LNCaP clone FGC (cell line): Measurements from ENCODE around the gene IGFBP2.

Experiments
- DNase-seq: peaks from one replicate; pipeline ENCODE4 v3.0.0-alpha.2; 2011; ENCODE audit warnings: low read depth
- H3K4me3 ChIP-seq: 2 replicates; pipeline ENCODE4 v1.5.1; 2011; ENCODE audit warnings: mild to moderate bottlenecking, low read depth, low read length, control low read depth
- TF ChIP-seq, protein P1 (sequence below): IDR thresholded peaks from 2 replicates; pipeline ENCODE4 v1.5.1; 2012; ENCODE audit warnings: mild to moderate bottlenecking; ENCODE audit not compliant: control insufficient read depth, insufficient read depth; ENCODE audit errors: extremely low read depth

The IGFBP2 gene

DNA sequence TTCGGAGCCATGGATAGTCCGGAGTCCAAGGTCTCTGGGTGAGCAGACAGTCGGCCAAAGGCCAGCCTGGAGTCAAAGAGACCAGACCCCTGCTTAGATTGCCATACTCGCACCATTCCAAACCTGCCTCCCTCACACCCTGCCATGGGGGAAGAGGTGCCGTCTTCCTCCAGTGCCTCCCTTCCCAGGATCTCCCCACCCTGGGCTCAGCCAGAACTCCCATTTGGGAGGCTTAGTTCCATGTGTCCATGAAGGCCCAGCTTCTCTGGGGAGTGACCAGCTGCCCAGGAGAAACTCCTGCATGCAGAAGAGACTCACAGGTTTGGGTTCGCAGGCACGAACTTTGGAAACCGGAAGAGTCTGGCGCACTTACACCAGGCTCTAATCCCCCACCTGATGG is 40.4 kb downstream of the IGFBP2 start:
- H3K4me3 ChIP-seq = no peak overlapping the region
- DNase-seq = no peak
- TF ChIP-seq, protein P1, sequence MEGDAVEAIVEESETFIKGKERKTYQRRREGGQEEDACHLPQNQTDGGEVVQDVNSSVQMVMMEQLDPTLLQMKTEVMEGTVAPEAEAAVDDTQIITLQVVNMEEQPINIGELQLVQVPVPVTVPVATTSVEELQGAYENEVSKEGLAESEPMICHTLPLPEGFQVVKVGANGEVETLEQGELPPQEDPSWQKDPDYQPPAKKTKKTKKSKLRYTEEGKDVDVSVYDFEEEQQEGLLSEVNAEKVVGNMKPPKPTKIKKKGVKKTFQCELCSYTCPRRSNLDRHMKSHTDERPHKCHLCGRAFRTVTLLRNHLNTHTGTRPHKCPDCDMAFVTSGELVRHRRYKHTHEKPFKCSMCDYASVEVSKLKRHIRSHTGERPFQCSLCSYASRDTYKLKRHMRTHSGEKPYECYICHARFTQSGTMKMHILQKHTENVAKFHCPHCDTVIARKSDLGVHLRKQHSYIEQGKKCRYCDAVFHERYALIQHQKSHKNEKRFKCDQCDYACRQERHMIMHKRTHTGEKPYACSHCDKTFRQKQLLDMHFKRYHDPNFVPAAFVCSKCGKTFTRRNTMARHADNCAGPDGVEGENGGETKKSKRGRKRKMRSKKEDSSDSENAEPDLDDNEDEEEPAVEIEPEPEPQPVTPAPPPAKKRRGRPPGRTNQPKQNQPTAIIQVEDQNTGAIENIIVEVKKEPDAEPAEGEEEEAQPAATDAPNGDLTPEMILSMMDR = no peak

GRCh38 chr2:216674376-216674775 is 41.2 kb downstream of the IGFBP2 start:
- DNase-seq = no peak
- TF ChIP-seq, protein P1 = no peak
- H3K4me3 ChIP-seq = no peak overlapping the region

DNA sequence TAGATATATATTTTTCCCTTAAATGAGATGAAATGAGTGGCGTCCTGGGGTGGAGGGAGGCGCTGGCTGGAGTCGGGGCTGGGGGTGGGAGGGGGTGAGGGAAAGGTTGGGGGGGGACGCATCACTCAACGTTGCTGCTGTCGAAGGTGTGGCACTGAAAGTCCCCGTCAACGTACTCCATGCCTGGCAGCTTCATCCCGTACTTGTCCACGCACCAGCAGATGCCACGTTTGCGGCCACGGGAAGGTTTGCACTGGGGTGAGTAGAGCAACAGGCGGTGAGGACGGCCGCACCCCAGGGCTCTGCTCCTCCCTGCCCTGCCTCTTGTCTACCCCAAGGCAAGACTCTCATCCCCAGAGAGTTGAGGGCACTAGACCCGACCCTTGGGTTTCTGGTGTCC is 43.4 kb downstream of the IGFBP2 start:
- no peak for DNase-seq
- H3K4me3 ChIP-seq = no peak overlapping the region
- TF ChIP-seq, protein P1 = no peak

DNA sequence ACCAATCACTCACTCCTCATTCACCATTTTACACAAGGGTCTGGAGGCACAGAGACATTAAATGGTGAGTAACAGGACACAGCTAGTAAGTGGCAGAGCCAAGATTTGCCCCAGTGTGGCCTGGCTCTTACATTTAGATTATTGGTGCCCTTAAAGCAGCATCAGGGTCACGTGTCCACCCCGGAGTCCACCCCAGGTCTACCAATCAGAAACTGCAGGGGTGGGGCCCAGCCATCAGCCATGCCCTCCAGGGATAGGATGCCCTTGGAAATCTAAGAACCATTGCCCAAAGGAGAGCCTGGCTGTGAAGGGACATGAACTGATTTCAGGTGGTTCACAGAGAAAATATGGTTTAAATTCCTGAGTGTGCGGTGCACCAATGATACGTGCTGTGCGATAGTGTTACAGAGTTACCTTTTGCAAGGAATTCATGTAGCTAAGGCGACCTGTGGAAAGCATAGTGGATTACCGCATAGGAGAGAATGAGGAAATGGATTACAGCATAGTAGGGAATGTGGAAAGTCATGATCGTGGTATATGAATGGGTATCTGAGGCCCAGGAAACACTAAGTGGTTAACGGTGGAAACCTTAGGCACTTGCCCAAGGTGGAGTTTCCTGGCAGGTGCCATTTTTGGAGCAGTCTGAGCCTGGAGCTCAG is 44.3 kb downstream of the IGFBP2 start:
- H3K4me3 ChIP-seq = no peak overlapping the region
- no peak for DNase-seq
- TF ChIP-seq, protein P1 = no peak

DNA sequence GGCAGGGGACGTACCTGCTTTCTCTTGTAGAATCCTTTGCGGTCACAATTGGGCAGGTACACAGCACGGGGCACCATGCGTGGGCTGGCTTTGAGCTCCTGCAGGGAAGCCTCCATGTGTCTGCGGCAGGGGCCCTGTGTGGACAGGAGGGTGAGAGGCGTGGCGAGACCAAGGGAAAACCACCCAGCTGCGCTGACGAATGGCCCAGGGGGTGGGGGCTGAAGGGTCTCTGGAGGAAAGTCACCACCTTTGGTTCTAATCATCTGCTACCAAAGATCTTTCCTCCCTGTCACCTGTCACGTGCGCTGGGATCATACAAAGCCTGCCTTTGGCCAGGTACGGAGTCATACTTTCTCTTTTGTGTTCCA is 44.9 kb downstream of the IGFBP2 start:
- no peak for DNase-seq
- H3K4me3 ChIP-seq = no peak overlapping the region
- TF ChIP-seq, protein P1 = no peak

DNA sequence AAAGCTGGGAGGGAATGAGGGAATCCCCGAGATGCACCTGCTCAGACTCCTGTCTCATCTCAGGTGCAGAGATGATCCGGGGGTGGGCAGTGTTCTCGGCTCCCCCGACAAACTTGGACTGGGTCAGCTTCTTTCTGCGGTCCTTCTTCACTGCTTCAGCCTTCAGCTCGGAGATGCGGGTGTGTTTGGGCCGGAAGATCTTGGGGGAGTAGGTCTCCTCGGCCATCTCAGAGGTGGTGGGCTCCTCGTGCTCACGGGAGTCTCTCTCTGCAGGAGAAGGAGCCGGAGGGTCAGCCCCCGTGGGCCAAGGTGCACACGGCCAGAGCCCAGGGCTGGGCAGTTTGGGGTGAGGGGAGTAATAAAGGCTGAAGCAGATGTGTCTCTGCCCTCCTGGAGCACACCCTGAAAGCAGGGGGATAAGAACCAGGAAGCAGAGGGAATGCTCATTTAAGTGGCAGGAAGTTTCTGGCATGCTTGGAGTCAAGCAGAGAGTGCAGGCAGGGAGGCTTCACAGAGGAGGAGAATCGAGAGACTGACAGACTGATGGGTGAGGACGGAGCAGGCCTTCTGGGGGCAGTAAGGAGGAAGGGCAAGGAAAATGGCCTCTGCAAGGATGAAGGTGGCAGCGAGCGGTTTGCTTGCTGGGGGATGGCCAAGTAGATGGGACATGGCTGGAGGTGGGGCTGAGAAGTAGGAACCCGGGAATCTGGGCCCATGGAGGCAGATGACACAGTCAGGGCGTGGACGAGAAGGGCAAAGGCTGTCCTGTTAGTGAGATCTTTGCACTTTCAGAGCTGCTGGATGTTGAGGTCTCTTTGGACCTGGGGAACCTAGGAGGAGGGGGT is 45.8 kb downstream of the IGFBP2 start:
- TF ChIP-seq, protein P1 = no peak

More for the DNA sequence above, 45.8 kb downstream of the IGFBP2 start:
- H3K4me3 ChIP-seq = no peak overlapping the region
- DNase-seq = no peak
